Choroid plexus epithelial cell (primary cell): Measurements from ENCODE around the gene TXNDC2.

Source experiments
- DNase-seq: peaks from one replicate; pipeline ENCODE4 v3.0.0-alpha.2; 2010; ENCODE audit warnings: low read depth
- H3K4me3 ChIP-seq: 2 replicates; pipeline ENCODE4 v1.5.1; 2011; ENCODE audit warnings: low read depth, mild to moderate bottlenecking, control low read depth, low read length, moderate library complexity
- CTCF ChIP-seq: conservative IDR thresholded peaks from 2 replicates; pipeline ENCODE4 v1.5.1; 2011; ENCODE audit warnings: low read depth, mild to moderate bottlenecking, control low read depth, inconsistent platforms, low read length, moderate library complexity

Gene TXNDC2

GRCh38 chr18:9846162-9846925 is 39.4 kb upstream of the TXNDC2 start:
- no peak overlapping the region for H3K4me3 ChIP-seq
- DNase-seq = peak; percentile 56
- no peak for TF ChIP-seq CTCF

GRCh38 chr18:9848170-9848879 is 37.4 kb upstream of the TXNDC2 start:
- H3K4me3 ChIP-seq = no peak overlapping the region
- no peak for DNase-seq
- TF ChIP-seq CTCF = no peak

- no peak for TF ChIP-seq CTCF
- H3K4me3 ChIP-seq = no peak overlapping the region
- no peak for DNase-seq
Observed at GRCh38 chr18:9849407-9850283, 36.1 kb upstream of the TXNDC2 start.

GRCh38 chr18:9850309-9850708 is 35.5 kb upstream of the TXNDC2 start:
- no peak overlapping the region for H3K4me3 ChIP-seq
- peak; percentile 7 for TF ChIP-seq CTCF
- no peak for DNase-seq

- H3K4me3 ChIP-seq = no peak overlapping the region
- TF ChIP-seq CTCF = no peak
- DNase-seq = peak; percentile 51
Observed at GRCh38 chr18:9851511-9851910, 34.3 kb upstream of the TXNDC2 start.

- no peak for TF ChIP-seq CTCF
Observed at GRCh38 chr18:9852266-9853081, 33.3 kb upstream of the TXNDC2 start.

More at GRCh38 chr18:9852266-9853081, 33.3 kb upstream of the TXNDC2 start:
- no peak for DNase-seq
- no peak overlapping the region for H3K4me3 ChIP-seq
